Subcutaneous abdominal adipose tissue (tissue), 5 donors: ENCODE measurements around the gene UMODL1.

Experiments used
- H3K27ac ChIP-seq: one replicate; pipeline ENCODE4 v1.7.0; 2013; ENCODE audit warnings: low read depth, mild to moderate bottlenecking, inconsistent platforms, low read length, moderate library complexity
- H3K27me3 ChIP-seq, 5 donors: one replicate each; pipeline ENCODE4 v1.7.0; 2013; ENCODE audit warnings: low read length in 5 of 5, inconsistent platforms in 1 of 5; ENCODE audit not compliant: control insufficient read depth in 5 of 5, insufficient read depth in 4 of 5
- H3K36me3 ChIP-seq, 5 donors: one replicate each; pipeline ENCODE4 v1.7.0; 2013; ENCODE audit warnings: low read length in 5 of 5; ENCODE audit not compliant: control insufficient read depth in 5 of 5, insufficient read depth in 5 of 5
- H3K4me1 ChIP-seq, 5 donors: one replicate each; pipeline ENCODE4 v1.7.0; 2013; ENCODE audit warnings: low read length in 5 of 5, mild to moderate bottlenecking in 3 of 5, moderate library complexity in 1 of 5; ENCODE audit not compliant: control insufficient read depth in 5 of 5, insufficient read depth in 5 of 5
- H3K4me3 ChIP-seq, 5 donors: one replicate each; pipeline ENCODE4 v1.7.0; 2013; ENCODE audit warnings: low read length in 5 of 5, low read depth in 1 of 5
- H3K9ac ChIP-seq, 5 donors: one replicate each; pipeline ENCODE4 v1.7.0; 2013; ENCODE audit warnings: low read length in 5 of 5, mild to moderate bottlenecking in 4 of 5, moderate library complexity in 3 of 5
- H3K9me3 ChIP-seq, 5 donors: one replicate each; pipeline ENCODE4 v1.7.0; 2013; ENCODE audit warnings: low read length in 5 of 5; ENCODE audit not compliant: control insufficient read depth in 5 of 5
- donor health status: healthy.
- donor health status: healthy.
- donor health status: healthy.
- donor health status: healthy.
- donor health status: healthy.

UMODL1 gene

GRCh38 chr21:42124826-42125570 is 53.9 kb downstream of the UMODL1 start:
- no peak overlapping the region for H3K27ac ChIP-seq
- H3K9me3 ChIP-seq: no peaks in the 10 kb centered on the region
- H3K27me3 ChIP-seq: peaks cover 14 to 67% (median 49%) of the 10 kb centered on the region in 5 donors
- peaks cover 0 to 10% (median 6%) of the 10 kb centered on the region in 5 donors for H3K4me1 ChIP-seq
- no peaks in the 10 kb centered on the region for H3K36me3 ChIP-seq
- no peak overlapping the region for H3K4me3 ChIP-seq
- no peak overlapping the region for H3K9ac ChIP-seq

GRCh38 chr21:42125571-42126544 is 54.7 kb downstream of the UMODL1 start:
- Histone ChIP-seq H3K27me3 (peaks cover 14 to 62% (median 49%) of the 10 kb centered on the region in 5 donors), H3K4me3 (no peak overlapping the region), H3K36me3 (no peaks in the 10 kb centered on the region), H3K9ac (no peak overlapping the region), H3K27ac (no peak overlapping the region), H3K4me1 (peaks cover 0 to 10% (median 3%) of the 10 kb centered on the region in 5 donors), H3K9me3 (no peaks in the 10 kb centered on the region)

- peaks cover 0 to 10% (median 3%) of the 10 kb centered on the region in 5 donors for H3K4me1 ChIP-seq
- no peak overlapping the region for H3K4me3 ChIP-seq
- H3K27ac ChIP-seq: no peak overlapping the region
- H3K9me3 ChIP-seq: no peaks in the 10 kb centered on the region
- no peak overlapping the region for H3K9ac ChIP-seq
- peaks cover 8 to 48% (median 35%) of the 10 kb centered on the region in 5 donors for H3K27me3 ChIP-seq
- no peaks in the 10 kb centered on the region for H3K36me3 ChIP-seq
Observed at GRCh38 chr21:42127164-42128150, 56.3 kb downstream of the UMODL1 start.

GRCh38 chr21:42129300-42130266 is 58.5 kb downstream of the UMODL1 start:
- peaks cover 2 to 28% (median 16%) of the 10 kb centered on the region in 5 donors for H3K27me3 ChIP-seq
- H3K9me3 ChIP-seq: no peaks in the 10 kb centered on the region
- H3K9ac ChIP-seq: no peak overlapping the region
- H3K27ac ChIP-seq: no peak overlapping the region
- H3K36me3 ChIP-seq: no peaks in the 10 kb centered on the region
- H3K4me3 ChIP-seq: no peak overlapping the region
- peaks cover 0 to 10% (median 3%) of the 10 kb centered on the region in 5 donors for H3K4me1 ChIP-seq

GRCh38 chr21:42130441-42130840 is 59.3 kb downstream of the UMODL1 start:
- Histone ChIP-seq H3K27me3 (peaks cover 0 to 20% (median 8%) of the 10 kb centered on the region in 5 donors), H3K4me1 (peaks cover 0 to 10% (median 3%) of the 10 kb centered on the region in 5 donors), H3K36me3 (no peaks in the 10 kb centered on the region), H3K9ac (no peak overlapping the region), H3K9me3 (no peaks in the 10 kb centered on the region), H3K4me3 (no peak overlapping the region), H3K27ac (no peak overlapping the region)

GRCh38 chr21:42132183-42132582 is 61.1 kb downstream of the UMODL1 start:
- peaks cover 0 to 12% (median 3%) of the 10 kb centered on the region in 5 donors for H3K27me3 ChIP-seq
- H3K4me1 ChIP-seq: peaks cover 0 to 8% (median 4%) of the 10 kb centered on the region in 5 donors
- H3K4me3 ChIP-seq: no peak overlapping the region

GRCh38 chr21:42133131-42133530 is 62.0 kb downstream of the UMODL1 start:
- Histone ChIP-seq H3K9ac (no peak overlapping the region), H3K9me3 (no peaks in the 10 kb centered on the region), H3K4me1 (peaks cover 0 to 7% (median 4%) of the 10 kb centered on the region in 5 donors)

More at GRCh38 chr21:42132183-42132582, 61.1 kb downstream of the UMODL1 start:
- Histone ChIP-seq H3K9ac (no peak overlapping the region), H3K36me3 (no peaks in the 10 kb centered on the region), H3K27ac (no peak overlapping the region), H3K9me3 (no peaks in the 10 kb centered on the region)

GRCh38 chr21:42135386-42136052 is 64.4 kb downstream of the UMODL1 start:
- H3K9ac ChIP-seq: no peak overlapping the region
- no peak overlapping the region for H3K4me3 ChIP-seq
- H3K36me3 ChIP-seq: no peaks in the 10 kb centered on the region
- no peak overlapping the region for H3K27ac ChIP-seq
- H3K27me3 ChIP-seq: peaks cover 0 to 3% (median under 1%) of the 10 kb centered on the region in 5 donors
- no peaks in the 10 kb centered on the region for H3K9me3 ChIP-seq
- H3K4me1 ChIP-seq: peaks cover 0 to 9% (median 0%) of the 10 kb centered on the region in 5 donors

More at GRCh38 chr21:42133131-42133530, 62.0 kb downstream of the UMODL1 start:
- Histone ChIP-seq H3K36me3 (no peaks in the 10 kb centered on the region), H3K4me3 (no peak overlapping the region), H3K27me3 (peaks cover 0 to 10% (median 2%) of the 10 kb centered on the region in 5 donors), H3K27ac (no peak overlapping the region)
